Measurements from ENCODE around the gene RNF123.

The RNF123 gene

DNA sequence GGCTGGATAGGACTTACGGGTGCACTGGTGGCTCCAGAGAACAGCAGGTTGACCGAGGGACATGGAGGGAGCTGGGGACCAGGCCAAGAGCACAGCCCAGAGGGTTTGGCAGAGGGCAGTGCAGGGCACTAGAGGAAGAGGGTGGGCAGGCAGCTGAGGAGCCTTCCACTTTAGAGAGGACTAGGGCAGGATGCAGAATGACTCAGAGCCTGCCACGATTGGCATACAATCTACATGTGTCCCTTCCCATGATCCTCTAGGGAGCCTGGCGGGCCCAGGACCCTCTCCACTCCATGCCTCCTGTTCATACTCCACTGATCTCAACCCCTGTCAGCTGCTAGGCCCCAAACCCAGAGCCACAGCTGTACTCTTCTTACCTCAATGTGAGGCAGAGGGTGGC, 29.6 kb upstream of the RNF123 start:
- no peak for DNase-seq

DNA sequence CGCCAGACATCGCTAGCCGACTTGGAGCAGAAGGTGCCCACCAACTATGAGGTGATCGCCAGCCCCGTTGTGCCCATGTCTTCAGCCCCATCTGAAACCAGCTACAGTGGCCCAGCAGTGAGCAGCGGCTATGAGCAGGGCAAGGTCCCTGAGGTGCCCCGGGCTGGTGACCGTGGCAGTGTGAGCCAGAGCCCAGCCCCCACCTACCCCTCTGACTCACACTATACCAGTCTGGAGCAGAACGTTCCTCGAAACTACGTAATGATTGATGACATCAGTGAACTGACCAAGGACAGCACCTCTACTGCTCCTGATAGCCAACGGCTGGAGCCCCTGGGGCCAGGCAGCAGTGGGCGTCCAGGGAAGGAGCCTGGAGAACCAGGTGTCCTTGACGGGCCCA, 28.1 kb upstream of the RNF123 start:
- DNase-seq: no peak

DNA sequence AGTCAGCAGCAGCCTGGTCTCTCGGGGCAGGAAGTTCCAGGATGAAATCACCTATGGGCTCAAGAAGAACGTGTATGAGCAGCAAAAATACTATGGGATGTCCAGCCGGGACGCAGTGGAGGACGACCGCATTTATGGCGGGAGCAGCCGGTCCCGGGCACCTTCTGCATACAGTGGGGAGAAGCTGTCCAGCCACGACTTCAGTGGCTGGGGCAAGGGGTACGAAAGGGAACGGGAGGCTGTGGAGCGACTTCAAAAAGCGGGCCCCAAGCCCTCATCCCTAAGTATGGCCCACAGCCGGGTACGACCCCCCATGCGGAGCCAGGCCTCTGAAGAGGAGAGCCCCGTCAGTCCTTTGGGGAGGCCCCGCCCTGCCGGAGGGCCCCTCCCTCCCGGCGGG, 27.3 kb upstream of the RNF123 start:
- DNase-seq: no peak

DNA sequence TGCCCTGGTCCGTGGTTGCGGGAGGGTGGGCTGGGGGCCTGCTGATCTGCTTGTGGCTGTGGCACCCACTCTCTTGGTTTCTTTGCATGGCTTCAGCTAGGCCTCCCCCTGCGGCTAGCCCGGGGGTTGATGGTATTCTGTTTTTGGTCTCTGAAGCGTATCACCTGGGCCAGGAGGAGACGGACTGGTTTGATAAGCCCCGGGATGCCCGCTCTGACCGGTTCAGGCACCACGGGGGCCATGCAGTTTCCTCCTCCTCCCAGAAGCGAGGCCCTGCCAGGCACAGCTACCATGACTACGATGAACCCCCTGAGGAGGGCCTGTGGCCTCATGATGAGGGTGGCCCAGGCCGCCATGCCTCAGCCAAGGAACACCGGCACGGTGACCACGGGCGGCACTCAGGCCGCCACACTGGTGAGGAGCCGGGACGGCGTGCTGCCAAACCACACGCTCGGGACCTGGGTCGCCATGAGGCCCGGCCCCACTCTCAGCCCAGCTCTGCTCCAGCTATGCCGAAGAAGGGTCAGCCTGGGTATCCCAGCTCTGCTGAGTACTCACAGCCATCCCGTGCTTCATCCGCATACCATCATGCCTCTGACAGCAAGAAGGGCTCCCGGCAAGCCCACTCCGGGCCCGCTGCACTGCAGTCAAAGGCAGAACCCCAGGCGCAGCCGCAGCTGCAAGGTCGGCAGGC, 26.5 kb upstream of the RNF123 start:
- no peak for DNase-seq

DNA sequence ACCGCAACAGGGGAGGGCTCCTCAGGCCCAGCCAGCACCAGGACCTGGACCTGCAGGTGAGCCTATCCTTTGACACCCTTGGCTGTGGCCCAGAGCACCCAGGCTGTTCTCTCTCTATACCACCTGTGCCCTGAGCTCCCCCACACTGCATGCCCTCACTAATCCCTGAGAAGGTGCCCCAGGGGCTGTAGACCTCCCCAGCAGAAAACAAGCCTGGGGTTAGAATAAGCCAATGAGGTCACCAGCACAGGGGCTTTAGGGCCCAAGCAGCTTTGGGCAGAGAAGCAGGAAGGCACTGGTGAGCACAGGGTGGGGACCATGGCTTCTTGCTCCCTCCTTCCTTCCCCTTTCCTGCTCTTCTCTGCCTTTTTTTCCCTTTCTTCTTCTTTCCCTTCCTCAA, 25.5 kb upstream of the RNF123 start:
- no peak for DNase-seq

DNA sequence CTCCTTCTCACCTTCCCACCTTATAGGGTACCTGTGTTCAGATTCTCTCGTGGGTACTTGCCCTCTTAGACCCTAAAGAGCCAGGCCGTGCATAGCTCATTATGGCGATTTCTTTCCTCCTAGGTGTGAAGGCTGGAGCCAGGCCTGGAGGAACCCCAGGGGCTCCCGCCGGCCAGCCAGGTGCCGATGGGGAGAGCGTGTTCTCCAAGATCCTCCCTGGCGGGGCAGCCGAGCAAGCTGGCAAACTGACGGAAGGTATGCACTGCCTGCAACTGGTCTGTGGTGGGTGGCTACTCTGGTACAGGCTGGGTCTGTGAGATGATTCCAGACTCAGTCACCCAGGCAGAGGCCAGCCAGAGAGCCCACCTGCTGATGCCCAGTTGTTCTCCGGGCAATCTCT, 25.1 kb upstream of the RNF123 start:
- no peak for DNase-seq

DNA sequence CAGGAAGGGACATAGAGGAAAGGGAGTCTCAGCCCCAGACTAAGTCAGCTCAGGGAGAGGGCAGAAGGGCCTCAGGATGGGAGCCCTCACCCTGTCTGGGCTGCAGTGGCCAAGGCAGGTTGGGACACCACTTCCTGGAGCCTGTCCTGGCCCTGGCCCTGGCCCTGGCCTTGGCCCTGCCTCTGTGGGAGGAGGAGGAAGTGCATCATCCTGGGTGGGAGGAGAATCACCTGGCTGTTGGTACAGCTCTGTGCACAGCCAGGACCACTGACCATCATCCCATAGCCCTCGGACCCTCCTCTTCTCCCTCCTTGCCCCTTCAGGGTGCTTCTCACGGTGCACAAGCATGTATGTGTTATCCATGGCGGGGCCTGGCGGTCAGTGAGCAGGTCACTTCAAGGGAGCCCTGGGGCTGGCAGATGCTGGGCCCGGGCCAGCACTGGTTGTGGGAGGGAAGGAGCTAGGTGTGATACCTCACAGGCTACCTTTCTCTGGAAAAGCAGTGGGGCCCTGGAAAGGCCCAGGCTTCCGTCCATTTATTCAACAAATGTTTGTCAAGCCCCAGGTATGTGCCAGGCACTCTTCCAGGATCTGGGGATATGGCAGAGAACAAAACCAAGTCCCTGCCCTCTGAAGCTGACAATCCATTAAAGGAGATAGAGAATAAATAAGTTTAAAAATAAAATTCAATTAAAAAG, 23.4 kb upstream of the RNF123 start:
- DNase-seq: no peak

DNA sequence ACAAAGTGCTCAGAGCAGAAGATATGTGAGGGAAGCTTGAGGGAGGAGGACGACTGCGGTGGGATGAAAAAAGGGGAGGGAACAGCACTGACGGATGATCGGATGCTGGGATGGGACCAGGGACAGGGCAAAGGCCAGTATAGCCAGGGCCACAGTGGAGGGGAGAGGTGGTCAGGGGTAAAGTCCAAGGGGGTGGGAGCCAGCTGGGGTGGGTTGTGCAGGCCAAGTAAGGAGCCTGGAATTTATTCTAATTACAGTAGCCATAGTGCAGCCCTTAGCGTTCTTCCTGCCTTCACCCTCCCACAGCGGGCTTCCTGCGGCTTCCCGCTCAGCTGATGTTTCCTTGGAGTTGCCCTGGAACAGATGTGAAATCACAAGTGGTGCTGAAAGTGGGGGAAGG, 22.8 kb upstream of the RNF123 start:
- no peak for DNase-seq

DNA sequence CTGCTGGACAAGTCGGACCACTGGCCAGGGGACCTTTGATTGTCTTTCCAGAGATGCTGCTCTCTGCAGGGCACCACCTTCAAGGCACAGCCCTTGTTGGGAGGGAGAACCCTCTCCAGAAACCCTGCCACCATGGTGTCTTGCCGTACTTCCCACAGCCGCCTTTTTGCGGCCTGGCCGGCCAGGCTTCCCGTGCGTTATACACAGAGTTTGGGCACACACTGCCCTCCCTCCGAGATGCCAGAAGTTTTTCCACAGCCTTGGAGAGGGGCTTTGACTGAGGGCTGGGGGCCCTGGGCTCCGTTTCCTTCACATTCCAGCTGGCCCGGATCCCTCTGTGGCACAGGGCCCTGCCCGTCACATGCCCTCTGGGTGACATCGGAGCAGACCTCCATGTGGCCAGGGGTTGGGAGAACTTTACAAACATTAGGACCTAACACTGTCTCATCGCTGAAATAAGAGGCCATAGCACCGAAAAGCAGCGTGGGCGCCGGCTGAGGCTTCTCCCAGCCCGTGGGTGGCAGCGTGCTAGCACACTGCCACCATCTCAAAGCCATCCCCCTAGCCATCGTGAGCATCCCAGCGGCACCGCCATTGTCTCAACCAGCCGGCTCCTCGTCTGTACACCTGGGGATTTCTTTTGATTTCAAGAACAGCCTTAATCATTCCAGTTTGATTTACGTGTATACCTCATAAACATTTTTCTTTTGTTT, 21.5 kb upstream of the RNF123 start:
- no peak for DNase-seq

DNA sequence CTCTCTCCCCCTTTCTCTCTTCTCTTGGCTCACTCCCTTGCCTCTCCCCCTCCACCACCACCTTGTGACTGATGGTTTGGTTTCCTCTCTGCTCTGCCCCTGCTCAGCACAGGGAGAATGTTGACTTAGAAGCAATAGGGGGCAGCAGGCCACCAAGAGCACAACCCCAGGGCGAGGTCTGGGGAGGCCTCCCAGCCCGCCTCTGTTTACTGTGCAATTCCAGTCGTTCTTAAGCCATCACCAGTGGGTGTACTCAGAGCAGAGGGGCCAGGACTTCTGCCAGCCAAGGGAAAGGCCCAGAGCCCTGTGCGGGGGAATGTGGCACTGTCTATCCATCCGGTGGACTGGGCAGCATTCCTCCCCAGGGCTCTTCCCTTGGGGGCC, 21.0 kb upstream of the RNF123 start:
- DNase-seq: no peak

DNA sequence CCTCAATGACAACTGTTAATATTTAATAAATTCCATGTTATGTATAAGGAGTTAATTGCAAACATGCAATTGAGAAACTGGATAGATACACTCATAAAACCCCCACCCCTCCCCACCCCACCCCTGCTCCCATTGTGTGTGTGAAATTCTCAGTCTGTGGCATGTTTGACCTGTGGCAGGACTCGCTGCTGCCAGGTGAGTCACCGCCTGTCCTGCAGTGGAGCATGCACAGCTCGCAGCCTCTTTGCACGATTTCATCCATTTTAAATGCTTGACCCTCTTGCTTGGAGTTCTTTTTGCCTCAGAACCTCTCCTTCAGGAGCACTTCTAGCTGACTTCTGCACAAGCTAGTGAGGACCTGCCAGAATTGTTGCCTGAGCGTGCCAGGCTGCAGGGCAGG, 20.5 kb upstream of the RNF123 start:
- DNase-seq: no peak

DNA sequence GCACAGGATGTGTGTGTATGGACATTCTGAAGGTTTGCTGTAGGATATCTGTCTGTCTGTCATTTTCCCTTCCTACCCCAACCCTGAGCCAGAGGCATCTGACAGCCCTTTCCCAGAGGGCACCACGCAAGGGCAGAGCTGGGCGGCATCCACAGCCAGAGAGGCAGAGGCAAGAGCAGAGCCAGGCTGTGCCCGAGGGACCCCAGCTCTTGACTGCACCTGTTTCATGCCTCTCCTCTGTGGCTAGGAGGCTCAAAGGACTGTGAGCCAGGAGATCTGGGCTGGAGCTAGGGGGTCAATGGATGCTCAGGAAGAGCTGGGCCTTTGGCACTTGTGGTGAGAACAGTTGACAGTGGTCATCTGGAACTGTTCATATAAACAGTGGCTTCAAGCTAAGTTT, 20.0 kb upstream of the RNF123 start:
- DNase-seq: no peak

DNA sequence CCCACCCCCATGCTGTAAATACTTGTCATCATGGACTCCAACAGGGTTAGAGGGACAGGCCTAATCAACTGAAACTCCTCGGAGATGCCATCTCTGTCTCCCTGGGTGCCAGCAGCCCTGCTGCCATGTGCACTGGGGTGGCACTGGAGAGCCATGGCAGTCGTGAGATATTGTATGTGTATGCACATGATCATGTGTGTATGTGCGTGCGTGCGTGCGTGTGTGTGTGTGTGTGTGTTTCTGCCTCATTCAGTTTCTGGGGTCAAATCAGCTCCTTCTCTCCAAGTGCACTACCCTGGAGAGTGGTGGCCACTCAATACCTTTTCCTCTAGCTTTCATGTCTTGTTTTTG, 18.4 kb upstream of the RNF123 start:
- DNase-seq: no peak

DNA sequence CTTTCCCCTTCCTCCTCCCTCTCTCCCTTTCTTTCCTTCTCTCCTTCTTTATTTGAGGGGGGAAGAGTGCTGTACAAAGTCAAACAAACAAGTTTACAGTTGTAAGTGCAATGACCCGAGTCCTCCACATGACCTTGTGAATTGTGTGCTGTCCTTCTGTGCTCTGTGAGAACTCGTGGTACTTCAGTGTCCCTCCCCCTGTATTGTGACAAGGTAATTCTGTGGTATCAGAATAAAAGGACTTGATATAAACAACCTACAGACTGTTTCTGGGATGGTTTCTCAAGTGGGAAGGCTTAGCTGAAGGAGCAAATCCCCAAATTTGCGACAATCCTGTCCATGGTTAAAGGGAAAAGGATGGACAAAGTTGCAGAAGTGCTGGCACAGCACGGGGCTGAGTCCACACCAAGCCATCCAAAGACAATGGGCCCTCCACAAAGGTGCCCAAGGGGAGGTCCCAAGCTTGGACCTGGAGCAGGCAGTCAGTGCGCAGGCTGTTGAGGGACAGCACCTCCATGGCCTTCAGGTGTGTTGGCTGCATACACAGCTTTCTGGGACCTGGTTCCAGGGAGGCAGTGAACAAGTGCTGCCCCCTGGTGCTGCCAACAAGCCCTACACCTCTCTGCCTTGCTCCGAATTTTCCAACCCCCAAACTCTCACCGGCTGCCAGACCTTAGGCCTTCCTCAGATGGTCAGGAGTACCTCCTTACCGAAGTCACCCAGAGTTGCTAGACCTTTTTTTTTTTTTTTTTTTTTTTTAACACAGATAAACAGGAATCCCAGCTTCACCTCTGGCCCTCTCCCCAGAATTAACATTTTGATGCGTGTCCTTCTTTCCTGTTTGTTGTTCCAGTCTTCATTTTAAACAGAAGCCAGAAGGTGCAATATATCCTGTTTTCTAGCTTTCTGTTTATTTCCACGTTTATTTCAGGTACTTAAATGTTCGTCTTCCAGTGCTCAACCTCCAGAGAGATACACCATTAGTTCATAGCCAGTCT, 17.8 kb upstream of the RNF123 start:
- no peak for DNase-seq

DNA sequence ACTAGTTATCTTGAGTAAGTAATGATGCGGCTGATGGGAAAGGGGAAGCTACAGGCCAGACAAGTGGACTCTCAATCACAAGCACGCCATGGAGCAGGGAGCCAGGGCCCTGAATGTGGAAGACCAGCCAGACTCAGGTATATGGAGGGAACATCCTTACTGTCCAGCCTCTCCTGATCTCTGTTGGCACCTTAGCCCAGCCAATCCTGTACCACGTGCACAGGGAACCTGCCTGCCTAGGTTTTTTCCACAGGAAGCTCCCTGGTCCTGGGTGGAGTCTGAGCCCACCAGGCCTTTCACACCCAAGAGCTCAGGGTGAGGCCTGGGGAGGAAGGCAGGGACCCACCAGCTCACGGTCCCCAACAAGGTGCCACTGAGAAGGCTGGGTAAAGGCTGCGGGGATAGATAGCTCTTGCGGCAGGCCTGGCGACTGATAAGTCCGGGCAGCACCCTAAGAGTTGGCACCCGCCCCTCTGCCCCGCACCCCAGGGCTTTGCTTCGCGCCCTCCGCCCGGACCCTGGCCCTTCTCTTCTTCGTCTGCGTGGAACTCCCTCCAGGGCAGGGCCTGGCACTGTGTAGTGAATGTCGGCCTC, 16.1 kb upstream of the RNF123 start:
- DNase-seq: no peak

DNA sequence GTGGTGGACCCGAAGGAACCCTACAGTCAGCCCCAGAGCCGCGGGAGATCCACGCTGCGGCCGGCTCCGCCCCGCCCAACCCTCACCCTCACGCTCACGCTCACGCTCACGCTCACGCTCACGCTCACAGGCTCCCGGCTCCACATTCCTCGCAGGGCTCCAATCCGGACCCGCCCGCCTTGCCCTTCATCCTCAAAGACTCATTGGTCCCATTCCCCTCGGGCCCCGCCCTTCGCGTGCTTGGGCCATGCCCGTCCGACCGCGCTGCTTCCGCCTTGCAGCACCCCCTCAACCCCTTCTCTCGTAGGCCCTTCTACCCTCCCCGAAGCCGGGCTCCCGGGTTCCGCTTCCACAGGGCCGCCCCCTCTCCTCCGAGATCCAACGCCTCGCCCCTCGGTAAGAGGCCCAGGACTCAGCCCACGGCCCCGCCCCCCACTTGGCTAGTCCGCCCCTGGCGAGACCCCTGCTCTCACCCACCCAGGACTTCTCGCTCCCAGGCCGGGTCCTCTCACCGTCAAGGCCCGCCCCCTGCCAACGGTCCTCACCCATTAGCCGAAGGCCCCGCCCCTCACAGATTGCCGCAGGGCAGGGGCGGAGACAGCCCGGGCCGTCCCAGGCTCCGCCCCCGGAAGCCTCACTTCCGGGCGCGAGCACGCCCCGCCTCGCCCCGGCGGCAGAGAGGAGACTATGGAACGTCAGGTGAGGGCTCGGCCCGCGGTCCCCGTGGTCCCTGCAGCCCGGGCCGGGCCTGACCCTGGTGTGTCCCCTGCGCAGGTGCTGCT, 15.5 kb upstream of the RNF123 start, which contains the start of gene APEH:
APEH (plus strand) TSS at position 637 of the 782 bp plus-strand sequence; CDS start at position 688, 51 bp downstream.
- DNase-seq: no peak

DNA sequence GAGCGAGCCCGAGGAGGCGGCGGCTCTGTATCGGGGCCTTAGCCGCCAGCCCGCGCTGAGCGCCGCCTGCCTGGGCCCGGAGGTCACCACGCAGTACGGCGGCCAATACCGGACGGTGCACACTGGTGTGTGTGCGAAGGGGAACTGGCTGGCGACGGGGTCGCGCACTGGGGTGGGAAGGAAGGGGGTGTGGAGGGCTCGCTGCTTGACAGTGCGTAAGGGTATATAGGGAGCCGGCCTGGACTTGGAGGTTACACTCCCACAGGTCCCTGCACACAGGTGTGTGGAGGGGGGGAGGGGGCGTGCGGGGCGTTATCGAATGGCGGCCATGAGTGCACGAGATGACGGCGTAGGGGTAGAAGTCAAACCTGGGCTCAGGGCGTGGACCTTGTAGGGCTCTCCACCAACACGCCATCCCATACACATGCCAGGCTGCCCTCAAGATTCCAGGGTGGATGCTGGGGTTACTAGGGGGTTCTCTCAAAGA, 14.8 kb upstream of the RNF123 start:
- DNase-seq: no peak

DNA sequence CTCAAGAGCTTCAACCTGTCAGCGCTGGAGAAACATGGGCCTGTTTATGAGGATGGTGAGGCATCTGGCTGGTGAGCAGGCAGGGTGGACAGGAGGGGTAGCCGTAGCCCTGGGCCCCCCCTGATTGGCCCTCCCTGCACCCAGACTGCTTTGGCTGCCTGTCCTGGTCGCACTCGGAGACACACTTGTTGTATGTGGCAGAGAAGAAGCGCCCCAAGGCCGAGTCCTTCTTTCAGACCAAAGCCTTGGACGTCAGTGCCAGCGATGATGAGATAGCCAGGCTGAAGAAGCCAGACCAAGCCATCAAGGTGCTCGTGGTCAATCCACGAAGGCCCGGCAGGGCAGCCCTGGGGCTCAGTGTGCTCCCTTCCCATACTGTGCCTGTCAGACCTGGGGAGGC, 13.4 kb upstream of the RNF123 start:
- no peak for DNase-seq

DNA sequence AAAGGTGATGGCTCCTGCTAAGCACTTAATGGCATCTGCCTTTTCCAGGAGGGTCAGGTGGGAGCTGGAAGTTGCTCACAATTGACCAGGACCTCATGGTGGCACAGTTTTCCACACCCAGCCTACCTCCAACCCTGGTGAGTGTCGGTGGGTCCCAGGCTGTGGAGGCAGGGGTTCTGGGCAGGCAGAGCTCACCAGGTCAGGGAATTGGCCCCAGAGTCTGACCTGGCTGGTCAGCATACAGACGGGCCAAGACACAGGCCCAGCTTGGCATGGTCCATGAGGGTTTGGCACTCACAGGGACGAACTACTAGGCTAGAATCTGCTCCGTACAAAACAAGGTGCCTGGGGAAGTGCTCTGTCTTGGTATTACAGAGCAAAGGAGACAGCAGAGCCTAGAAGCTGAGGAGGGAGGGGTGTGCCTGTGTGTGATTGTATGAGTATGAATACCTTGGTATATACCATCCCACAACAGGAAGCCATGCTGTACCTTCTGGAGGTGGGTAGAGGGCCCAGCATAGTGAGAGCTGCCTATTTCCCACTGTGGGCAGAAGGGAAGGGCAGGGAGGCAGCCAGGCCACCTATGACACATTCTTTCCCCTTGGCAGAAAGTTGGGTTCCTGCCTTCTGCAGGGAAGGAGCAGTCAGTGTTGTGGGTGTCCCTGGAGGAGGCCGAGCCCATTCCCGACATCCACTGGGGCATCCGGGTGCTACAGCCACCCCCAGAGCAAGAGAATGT, 8.7 kb upstream of the RNF123 start:
- DNase-seq: no peak

DNA sequence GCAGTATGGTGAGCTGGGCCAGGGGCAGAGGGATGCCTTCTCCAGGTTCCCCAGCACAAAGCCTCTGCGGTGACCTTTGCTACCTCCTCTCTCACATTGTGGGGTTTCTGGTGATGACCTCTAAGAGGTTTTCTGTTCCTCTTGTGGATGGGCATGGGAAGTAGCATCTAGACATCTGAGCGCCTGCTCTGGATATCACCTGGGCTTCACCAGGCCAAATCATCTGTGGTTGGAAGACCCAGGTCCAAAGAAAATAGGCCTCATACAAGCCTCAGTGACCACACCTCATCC, 8.2 kb upstream of the RNF123 start:
- DNase-seq: no peak

DNA sequence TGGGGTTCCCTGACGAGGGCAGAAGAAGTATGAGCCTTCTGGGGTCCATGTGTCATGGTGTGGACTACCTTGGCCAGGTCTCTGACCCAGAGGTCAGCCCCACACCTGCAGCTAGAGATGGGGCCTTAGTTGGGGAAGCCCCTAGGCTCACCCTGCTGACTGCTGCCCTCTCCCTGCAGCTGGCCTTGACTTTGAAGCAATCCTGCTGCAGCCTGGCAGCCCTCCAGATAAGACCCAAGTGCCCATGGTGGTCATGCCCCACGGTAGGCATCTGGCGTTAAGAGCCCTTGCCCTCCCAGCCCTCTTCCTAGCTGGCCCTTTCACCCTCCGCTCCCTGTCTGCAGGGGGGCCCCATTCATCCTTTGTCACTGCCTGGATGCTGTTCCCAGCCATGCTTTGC, 7.8 kb upstream of the RNF123 start:
- DNase-seq: no peak

All from GDM1 (cell line).